ENCODE data around the gene JAK2.

DNA sequence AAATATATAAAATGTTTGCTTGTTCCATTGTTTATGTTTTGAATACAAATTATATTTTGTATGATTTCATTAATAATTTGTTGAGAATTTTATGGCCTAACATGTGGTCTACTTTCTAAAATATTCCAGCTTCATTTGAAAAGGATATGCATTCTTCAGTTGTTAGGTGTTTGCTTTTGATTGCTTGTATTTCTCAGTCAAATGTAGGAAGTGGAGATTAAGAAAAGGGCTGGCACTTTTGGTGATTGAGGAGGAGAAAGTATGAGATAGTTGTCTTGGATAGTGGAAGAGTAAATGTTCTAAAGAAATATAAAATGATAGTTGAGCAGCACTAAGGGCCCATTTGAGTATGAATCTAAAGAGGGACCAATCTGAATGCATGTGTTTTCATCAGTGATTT lies 23.1 kb downstream of the JAK2 start:
- TF ChIP-seq, protein P1, sequence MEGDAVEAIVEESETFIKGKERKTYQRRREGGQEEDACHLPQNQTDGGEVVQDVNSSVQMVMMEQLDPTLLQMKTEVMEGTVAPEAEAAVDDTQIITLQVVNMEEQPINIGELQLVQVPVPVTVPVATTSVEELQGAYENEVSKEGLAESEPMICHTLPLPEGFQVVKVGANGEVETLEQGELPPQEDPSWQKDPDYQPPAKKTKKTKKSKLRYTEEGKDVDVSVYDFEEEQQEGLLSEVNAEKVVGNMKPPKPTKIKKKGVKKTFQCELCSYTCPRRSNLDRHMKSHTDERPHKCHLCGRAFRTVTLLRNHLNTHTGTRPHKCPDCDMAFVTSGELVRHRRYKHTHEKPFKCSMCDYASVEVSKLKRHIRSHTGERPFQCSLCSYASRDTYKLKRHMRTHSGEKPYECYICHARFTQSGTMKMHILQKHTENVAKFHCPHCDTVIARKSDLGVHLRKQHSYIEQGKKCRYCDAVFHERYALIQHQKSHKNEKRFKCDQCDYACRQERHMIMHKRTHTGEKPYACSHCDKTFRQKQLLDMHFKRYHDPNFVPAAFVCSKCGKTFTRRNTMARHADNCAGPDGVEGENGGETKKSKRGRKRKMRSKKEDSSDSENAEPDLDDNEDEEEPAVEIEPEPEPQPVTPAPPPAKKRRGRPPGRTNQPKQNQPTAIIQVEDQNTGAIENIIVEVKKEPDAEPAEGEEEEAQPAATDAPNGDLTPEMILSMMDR (IDR thresholded peaks at IDR 0.05) = no peak
- TF ChIP-seq POLR2A (IDR thresholded peaks at IDR 0.05) (no peak), POLR2AphosphoS5 (IDR thresholded peaks at IDR 0.05) (no peak)
